GM18870 (cell line): ENCODE results near the gene CTNNA3.
"Not testable (repeated sequence)": the region's sequence is repeated elsewhere in the genome, so short reads cannot be mapped to it uniquely, and the experiment has no call there.

Source experiments
- ATAC-seq: cut with Tn5 transposase; IDR thresholded peaks from one replicate; pipeline ENCODE4 v1.9.1; 2021; ENCODE audit warnings: moderate library complexity; ENCODE audit not compliant: unreplicated experiment

CTNNA3 gene

DNA sequence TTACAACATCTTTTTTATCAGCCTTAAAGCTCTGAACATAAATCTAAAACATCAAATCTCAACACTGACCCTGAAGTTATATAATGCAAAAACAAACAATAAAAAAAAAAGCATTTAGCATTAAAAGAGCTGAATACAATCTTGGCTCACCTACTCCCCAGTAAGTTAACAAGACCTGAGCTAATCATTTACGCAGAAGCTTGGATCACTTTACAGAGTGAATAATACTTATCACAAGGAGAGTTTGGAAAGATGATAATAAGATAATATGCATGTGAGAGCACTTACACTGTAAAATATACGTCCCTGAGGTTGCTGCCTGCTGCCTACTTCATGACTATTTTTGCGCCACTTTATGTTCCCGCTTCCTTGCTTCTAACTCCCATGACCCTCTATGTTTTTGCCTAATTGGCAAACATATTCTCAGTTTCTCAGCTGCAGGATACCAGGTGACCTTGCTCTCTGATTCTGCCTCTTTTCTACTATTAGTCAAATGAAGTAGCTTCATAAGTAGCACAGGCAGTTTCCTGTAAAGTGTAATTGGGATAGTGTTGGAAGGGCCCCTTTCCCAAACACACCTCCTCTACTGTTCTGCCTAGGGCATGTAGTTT lies 436.6 kb downstream of the CTNNA3 start:
- ATAC-seq: no peak

DNA sequence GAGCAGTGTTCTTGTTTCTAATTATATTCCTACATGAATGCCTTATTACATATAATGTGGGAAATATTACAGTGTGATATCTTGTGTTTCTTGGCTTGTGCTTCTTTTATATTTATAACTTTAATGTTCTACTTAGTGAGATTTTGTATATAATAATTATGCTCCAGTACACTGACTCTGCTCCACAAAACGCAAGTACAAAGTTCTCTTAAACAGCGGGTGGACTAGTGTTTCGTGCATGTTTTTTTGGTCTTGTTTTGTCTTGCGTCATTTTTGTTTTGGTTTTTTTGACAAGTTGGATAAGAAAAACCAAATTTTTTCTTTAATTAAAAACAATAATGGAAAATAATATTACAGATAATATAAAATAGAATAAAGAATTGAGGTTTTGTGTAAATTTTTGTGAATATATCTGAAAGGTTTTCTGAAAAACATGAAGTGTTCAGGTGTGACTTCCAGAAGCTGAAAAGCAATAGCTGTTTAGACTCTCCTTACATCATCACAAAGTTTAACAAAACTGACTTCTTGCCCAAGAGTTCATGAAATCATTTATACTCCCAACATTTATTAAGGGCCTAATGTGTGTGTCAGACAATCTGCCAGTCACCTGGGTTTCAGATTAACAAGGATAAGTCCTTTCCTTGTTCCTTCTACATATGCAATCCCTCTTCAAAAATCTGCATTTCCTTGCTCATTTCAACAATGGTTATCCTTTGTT lies 438.4 kb downstream of the CTNNA3 start:
- no peak for ATAC-seq

DNA sequence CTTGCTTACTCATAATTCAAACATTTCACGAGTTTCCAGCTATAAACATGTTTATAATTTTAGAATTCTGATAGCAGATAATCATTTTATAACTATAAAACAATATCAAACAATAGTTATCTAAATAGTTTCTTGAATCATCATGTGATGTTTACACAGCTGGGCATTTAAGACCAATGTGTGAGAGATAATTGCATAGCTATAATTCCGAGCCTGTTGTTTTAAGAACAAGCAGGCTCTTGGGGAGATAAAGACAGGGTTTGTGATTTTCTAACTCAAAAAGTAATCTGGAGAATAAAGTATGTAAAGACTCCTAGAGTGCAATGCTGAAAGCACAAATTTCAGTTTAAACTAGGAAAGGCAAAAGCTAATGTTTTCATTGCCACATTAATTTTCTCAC lies 439.0 kb downstream of the CTNNA3 start:
- no peak for ATAC-seq

GRCh38 chr10:67250686-67251085 lies 445.3 kb downstream of the CTNNA3 start:
- ATAC-seq: no peak

GRCh38 chr10:67246066-67246555 lies 449.9 kb downstream of the CTNNA3 start:
- no peak for ATAC-seq

- no peak for ATAC-seq
Observed at GRCh38 chr10:67242528-67242927, 453.5 kb downstream of the CTNNA3 start.

DNA sequence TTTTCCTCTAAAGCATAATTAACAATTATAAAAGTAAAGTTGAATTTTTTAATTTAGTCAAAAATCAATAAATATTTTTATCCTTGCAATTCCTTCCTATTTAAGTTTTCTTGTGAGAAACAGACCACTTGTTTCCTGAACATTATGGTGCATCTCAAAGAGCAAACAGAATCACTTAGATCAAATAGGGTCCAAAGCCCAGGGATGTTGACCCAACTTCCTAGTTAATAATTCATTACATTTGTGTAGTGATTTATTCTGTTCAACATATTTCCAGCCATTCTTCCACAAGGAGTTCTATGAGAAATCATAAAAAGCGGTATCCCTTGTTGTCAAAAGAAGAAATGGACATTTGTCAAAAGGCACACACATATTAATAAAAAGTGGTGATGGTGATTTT lies 454.5 kb downstream of the CTNNA3 start:
- no peak for ATAC-seq

GRCh38 chr10:67239864-67240497 lies 456.0 kb downstream of the CTNNA3 start:
- ATAC-seq: no peak

GRCh38 chr10:67230680-67231500 lies 465.1 kb downstream of the CTNNA3 start:
- not testable (repeated sequence) for ATAC-seq

DNA sequence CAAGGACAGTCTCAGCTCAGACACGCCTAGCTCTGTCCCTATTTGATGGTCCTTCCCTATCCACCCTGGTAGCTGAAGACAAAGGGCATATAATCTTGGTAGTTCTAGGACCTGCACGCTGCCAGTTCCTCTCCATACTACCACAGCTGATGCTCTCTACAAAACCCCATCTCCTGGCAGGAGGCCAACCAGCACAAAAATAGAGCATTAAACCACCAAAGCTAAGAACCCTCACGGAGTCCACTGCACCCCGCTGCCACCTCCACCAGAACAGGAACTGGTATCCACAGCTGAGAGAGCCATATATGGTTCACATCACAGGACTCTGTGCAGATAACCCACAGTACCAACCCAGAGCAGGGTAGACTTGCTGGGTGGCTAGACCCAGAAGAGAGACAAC lies 470.8 kb downstream of the CTNNA3 start:
- no peak for ATAC-seq

DNA sequence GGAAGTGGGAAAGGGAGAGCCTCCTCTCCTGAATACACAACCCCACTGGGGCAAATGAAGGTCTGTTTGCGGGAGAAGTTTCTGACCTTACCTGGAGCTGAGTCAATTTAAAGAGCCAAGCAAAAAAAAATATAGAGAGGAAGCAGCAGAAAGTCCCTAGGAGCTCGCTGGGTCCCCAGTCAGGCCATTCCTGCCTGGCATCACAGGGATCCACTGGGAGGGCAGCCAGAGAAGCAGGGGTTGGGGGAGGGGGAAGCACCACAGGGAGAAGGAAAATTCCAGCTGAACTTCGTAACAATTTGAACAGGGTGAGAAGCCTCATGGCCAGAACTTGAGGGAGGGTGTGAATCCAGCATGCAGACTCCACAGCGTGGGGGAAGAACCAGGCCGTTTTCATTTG lies 471.4 kb downstream of the CTNNA3 start:
- no peak for ATAC-seq

DNA sequence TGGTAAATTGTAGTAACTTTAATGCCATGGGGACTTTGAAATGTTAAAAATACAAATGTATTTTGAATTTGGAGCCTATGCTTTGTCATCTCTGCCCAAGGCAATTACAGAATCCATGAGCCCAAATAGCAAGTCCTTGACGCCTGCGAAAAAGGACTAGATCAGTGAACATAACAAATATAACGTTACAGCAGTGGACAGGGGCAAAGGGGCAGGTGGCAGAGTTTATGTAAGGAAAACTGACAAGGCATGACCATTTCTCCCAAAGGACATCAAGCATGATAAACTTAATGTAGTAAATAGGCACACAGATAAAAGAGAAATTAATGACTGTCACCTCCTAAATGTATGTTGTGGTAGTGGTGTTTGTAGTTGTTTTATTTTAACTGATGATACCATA lies 473.1 kb downstream of the CTNNA3 start:
- no peak for ATAC-seq

- ATAC-seq: no peak
Observed at GRCh38 chr10:67221939-67222494, 474.0 kb downstream of the CTNNA3 start.

GRCh38 chr10:67211680-67212079 lies 484.3 kb downstream of the CTNNA3 start:
- ATAC-seq: no peak

DNA sequence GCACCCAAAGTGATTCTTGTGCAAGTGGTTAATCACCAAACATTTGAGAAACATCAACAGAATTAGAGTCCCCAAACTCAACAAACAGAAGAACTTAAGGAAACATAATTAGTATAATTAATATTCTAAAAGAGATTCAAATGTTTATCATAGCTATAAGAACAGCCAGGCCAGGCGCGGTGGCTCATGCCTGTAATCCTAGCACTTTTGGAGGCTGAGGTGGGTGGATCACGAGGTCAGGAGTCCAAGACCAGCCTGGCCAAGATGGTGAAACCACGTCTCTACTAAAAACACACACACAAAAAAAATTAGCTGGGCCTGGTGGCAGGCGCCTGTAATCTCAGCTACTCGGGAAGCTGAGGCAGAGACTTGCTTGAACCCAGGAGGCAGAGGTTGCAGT lies 488.1 kb downstream of the CTNNA3 start:
- not testable (repeated sequence) for ATAC-seq

DNA sequence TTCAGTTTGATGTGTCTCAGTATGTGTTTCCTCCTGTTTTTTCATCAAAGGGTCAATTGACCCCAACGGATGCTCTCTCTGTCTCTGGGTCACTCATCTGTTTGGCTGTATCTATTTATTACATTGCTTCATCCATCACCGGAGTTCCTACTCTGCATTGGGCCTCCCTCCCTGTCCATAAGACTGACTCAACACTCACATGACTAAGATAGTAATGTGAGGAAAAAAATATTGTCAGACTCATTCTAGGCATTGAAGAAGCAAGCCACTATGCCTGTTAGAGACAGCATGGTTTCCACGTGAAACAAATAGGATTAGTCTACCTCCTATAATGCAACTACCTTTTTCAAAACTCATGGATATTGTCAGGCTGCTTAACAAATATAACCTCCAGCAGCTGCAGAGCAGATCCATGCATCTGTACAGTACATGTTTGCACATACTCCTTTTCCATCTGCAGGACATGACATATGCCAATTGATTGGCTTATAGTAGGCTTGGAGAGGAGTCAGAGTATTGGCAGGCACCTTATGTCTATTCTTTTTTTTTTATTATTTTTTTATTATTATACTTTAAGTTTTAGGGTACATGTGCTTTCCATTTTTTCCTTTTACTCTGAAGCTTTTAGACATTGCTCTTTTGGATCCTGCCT lies 495.0 kb downstream of the CTNNA3 start:
- ATAC-seq: no peak

GRCh38 chr10:67175354-67175753 lies 520.6 kb downstream of the CTNNA3 start:
- ATAC-seq: no peak

DNA sequence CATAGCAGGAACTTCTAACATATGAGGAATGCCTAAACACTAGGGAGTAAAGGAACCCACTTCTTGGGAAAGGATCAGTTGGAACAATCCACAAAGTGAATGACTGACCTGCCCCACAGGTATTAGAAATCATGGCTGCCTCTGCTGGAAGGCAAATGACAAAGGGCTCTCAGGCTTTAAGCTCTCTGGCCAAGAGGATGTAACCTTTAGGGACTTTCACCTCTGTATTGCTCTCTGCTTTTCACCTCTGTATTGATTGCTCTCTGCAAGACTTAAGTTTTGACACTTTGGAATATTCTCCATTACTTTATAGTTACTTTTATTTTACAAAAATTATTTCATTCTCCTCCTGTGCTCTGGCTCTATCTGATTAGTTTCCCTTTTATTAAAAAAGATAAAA lies 522.2 kb downstream of the CTNNA3 start:
- ATAC-seq: no peak

DNA sequence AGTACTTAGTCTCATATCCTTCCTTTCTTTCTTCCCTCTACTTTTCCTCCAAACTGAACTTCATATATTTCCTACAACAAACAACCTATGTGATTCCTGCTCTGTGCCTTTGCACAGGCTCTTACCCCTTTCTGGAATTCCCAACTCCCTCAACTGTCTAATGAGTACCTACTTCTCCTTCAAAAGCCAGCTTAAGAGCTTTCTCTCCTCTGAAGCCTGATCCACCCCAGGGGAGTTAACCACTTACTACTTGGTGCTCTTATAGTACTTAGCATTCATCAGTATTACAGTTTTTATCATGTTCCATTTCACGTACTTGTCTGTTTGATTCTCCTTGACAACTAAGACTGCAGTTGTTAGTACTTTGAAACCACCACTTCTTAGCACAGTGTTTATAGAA lies 524.0 kb downstream of the CTNNA3 start:
- ATAC-seq: no peak

DNA sequence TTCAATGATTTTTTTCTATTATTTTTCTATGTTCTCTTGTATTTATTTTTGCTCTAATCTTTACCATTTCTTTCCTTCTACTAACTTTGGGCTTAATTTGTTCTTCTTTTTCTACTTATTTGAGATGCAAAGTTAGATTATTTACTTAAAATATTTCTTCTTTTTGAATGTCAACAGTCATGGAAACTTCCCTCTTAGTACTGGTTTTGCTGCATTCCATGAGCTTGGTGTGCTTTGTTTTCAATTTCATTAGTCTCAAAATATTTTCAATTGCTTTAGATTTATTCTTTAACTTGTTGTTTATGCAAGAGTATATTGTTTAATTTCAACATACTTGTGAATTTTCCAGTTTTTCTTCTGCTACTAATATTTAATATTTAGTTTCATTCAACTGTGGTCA lies 539.8 kb downstream of the CTNNA3 start:
- no peak for ATAC-seq

GRCh38 chr10:67151471-67151870 lies 544.5 kb downstream of the CTNNA3 start:
- no peak for ATAC-seq
